GM20431 (cell line): Measurements from ENCODE around the gene WDR77.

Experiments
- in situ Hi-C: fragments of 300-500 bp; cut with MseI, MboI; formaldehyde crosslinking; loops from one replicate; pipeline ENCODE4 v1.15.0; 2020; ENCODE audit warnings: low sequenced_read_pairs; ENCODE audit not compliant: unreplicated experiment

The WDR77 gene

GRCh38 chr1:111392042-111392441 lies 57.0 kb downstream of the WDR77 start:
- in situ Hi-C loops = loop anchor here (10.0 kb wide), 1 partner anchor 167 kb away; the partner anchor contains the start of gene CHI3L2
